Kidney capillary endothelial cell (primary cell): ENCODE measurements around the gene MYO5B.

ENCODE experiments used
- DNase-seq: peaks from one replicate; pipeline ENCODE4 v3.0.0-alpha.2; 2018; ENCODE audit warnings: low spot score

Gene MYO5B

GRCh38 chr18:50188652-50189051 lies 6.3 kb downstream of the MYO5B start:
- no peak for DNase-seq

GRCh38 chr18:50187659-50188058 lies 7.3 kb downstream of the MYO5B start:
- no peak for DNase-seq

GRCh38 chr18:50186385-50186784 lies 8.6 kb downstream of the MYO5B start:
- DNase-seq, result no peak

DNA sequence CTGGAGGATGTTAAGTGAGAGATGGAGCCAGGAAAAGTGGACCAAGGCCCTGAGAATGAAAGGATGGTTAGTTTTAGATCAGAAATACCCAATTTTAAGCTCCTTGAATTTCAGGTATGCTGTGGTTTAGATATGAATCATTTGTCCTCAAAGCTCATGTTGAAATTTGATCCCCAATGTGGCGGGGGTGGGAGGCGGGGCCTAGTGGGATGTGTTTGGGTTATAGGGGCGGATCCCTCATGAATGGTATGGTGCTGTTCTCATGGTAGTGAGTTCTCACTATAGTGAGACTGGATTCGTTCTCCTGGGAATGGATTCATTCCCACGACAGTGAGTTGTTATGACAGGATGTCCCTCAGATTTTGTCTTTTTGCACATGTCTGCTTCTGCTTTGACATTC lies 11.4 kb downstream of the MYO5B start:
- DNase-seq, result no peak

DNA sequence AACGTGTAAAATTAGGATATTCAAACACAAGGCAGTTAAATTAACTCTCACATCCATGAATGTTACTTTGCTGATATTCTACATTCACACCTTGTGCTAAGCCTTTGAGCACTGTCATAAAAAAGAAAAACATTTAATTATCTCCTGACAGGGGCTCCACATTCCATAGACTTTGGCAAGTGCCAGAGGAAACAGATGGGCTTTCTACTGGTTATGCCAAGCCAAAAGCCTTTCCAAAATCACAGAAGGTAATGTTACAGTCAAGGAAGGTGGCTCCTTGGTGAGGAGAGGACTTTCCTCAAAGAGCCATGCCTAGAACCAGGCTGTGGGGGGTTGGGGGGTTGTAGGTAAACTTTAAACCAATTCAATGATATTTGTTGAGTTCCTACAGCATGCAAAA lies 12.4 kb downstream of the MYO5B start:
- DNase-seq, result no peak

DNA sequence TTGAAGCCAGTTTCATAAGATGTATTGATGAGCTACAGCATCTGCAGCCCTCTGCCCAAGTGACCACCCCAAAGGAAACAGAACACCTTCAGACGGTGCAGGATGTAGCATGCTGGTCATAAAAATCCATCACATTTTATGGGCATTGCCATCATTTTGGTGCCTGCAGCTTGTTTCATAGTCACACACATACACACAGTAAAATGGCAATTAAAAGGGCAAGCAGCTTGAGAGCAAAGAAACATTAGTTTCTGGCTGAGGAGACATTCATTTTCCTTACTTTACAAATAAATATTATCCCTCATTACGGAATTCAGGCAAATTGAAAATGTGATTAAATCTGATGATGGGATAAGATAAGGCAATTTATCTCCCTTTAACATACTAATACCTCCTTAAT lies 13.4 kb downstream of the MYO5B start:
- no peak for DNase-seq

GRCh38 chr18:50179465-50179864 lies 15.5 kb downstream of the MYO5B start:
- no peak for DNase-seq

DNA sequence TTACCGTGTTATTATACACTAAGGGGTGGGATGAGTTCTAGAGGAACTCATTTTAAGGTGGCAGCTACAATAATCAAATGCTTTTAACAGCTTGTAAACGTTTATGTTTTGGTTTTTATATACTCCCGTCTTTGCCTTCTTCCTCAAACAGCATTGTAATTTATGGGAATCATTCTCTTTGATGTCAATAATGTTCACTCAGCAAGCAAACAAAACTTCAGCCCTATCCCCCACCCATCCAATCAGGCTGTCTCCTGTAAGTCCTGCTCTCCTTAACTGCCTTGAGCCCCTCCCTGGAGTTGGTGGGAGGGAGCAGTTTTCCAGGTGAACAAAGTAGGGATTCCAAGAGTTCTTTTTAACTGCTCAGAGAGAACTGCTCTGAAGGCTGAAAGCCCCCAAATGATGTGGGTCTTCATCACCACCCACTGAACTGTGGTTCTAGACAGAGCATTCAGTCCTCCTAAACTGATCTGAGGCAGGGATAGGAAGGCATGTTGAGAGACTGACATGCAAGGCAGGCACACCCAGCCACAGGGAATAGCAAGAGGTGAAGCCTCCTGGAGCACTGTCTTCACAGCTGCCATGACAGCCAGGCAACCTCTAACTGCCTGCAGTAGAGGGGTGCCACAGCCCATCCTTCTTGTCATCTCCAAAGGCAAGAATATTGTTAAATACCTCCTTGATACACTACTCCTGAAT lies 17.5 kb downstream of the MYO5B start:
- no peak for DNase-seq

GRCh38 chr18:50172367-50172766 lies 22.6 kb downstream of the MYO5B start:
- DNase-seq, result no peak

DNA sequence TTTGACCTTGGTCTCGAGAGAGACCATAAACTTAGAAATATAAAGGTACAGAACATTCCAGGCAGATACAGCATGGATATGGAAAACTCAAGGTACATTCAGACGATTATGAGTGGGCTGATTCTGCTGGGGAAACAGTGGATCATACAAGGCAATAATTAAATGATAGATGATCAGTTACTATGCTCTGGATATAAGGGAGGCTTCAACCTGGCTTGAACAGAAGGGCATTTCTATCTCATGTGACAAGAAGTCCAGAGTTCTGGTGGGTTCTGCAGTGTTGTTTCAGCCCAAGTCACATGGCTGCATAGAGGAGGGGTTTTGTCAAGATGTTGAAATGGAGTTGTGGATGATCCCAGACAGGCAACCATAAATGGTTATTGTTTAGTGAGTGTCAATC lies 23.5 kb downstream of the MYO5B start:
- DNase-seq, result no peak

DNA sequence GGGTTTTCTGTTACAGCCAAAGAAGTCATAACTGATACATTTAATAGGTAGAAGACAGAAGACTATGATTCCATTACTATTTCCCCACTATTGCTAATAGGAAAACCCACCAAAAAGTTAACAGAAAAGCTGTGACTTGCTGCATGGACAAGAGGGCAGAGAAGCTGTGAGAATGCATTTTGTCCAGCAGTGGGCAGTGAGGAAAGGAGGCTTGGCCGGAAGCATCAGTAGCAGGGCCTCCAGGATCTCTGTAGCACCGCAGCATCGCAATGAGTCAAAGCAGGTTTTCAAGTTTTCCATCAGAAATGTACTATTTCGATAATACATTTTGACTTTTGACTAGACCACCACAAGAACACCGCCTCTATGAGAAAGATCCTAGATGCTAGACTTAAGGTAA lies 24.9 kb downstream of the MYO5B start:
- DNase-seq, result no peak

GRCh38 chr18:50169149-50169548 lies 25.8 kb downstream of the MYO5B start:
- DNase-seq, result no peak

- DNase-seq, result no peak
Observed at GRCh38 chr18:50167966-50168365, 27.0 kb downstream of the MYO5B start.

GRCh38 chr18:50166901-50167300 lies 28.0 kb downstream of the MYO5B start:
- no peak for DNase-seq

- DNase-seq, result no peak
Observed at GRCh38 chr18:50163505-50163904, 31.4 kb downstream of the MYO5B start.

DNA sequence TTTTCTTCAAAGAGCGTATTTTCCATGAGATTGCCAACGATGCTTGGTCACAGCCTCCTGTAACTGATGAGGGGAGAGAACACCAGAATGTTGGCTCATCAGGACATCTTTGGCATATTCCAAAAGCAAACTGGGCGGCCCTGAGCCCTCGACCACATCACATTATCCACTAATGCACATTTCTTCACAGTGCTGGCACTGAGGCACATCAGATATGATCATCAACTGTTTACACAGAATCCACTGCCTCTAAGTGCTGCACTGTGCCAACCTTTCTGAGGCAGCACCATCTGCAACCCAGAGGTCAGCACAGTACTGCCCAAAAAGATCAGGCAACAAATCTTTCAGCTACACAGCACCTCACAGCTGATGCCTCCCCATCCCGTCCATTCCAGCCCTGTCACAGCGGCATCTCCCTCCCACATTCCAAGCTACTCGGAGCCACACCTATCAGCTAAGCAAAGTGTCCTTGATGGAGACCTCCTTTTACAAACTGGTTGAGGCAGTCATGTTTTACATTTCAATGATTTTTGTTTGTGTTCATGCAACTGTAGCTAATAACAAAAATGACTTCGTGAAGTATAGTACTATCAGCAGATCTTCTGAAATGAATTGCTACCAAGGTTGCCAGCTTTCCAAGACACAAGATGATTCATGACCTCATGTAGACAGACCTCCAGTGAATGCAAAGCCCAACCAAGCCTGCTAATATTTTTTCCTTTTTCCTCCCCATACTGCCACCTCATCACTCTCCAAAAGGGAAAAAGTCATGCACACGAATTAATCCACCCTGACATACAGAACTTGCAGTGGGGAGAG lies 32.3 kb downstream of the MYO5B start:
- DNase-seq, result no peak

GRCh38 chr18:50161597-50162205 lies 33.2 kb downstream of the MYO5B start:
- DNase-seq, result no peak

DNA sequence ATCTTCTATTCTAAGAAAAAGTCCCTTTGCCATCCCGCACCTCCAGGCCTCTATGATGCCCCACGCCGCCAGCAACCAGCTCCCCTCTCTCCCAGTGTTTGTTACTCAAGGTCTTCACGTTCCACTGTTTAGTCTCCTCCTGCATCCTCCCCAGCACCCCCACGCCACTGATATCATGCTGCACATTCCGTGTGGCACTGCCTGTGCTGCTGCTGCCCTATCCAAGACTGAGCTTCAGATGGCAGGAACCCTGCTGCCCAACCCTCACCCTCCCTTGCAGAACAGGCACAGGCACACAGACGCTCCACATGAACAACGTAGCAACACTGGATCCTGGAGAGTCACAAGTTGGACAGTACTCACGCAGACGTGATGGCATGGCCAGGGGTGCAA lies 35.3 kb downstream of the MYO5B start:
- no peak for DNase-seq

DNA sequence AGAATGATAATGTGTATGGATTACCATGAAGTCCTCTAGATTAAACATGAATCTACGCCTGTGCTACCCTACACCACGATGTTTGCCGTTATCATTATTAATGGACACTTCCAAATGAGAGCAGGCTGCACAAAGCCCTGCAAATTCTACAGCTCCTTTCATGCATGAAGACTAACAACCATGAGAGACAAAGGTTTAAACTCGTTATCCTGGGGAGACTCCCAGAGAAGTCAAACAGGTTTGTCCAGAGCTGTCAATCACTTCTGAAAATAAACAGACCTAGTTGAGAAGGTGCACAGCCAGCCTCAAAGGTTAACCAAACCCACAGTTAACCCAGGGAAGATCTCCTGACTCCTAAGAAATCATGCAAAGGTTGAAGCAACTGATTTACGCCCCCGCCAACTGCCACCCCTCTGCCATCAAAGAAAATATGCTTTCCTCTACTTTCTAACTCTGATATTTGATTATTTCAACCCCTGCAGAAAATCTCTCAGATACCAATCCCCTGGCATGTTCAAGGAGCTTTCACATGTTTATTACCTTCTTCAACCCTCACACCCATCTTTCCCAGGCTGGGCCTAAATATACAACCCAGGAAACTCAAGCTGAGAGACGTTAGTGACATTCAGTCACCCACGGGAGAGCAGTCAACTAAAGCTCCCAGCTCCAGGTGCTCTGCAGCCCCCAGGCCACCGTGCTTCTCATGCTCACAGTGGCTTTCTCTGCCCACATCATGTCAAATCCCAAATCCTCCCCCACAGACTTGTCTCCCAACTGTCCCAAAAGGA lies 35.9 kb downstream of the MYO5B start:
- no peak for DNase-seq

GRCh38 chr18:50155406-50155805 lies 39.5 kb downstream of the MYO5B start:
- no peak for DNase-seq

- DNase-seq, result no peak
Observed at GRCh38 chr18:50154420-50154819, 40.5 kb downstream of the MYO5B start.

DNA sequence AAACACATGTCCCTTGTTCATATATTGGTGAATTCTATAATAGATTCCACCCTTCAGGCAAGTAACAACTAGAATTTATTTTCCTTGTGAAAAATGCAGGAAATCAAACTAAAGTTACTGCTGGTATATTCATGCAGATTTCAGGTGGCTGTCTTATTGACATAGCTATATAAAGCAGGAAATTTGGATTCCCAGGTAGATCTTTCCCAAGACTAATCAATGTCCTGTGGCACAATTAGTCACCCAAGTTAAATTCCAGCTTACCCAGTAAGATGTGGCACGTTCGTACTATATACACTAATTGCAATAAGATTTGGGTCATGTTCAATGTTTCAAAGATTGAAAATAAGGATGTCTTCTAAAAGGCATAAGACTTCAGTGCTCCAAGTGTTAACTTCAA lies 42.0 kb downstream of the MYO5B start:
- no peak for DNase-seq

GRCh38 chr18:50151926-50152325 lies 43.0 kb downstream of the MYO5B start:
- no peak for DNase-seq
